Stimulated activated effector memory CD8-positive, alpha-beta T cell treated with anti-CD3 and anti-CD28 coated beads, Interleukin-12 subunit alpha, Interleukin-12 subunit beta, amount 100 ng/mL, for 72 hours (primary cell): ENCODE measurements around the gene NOTCH2.

Experiments used
- ATAC-seq: fragments of 150-1000 bp; cut with Tn5 transposase; 2 replicates; pipeline ENCODE4 v1.10.0; 2021
- DNase-seq, 2 donors: peaks; one replicate each; pipeline ENCODE4 v3.0.0; 2021 to 2022; ENCODE audit warnings: low spot score in 2 of 2
- H3K27ac Mint-ChIP-seq: one replicate; pipeline ENCODE4 v1.8.0; 2022; ENCODE audit warnings: mild to moderate bottlenecking, mixed read lengths
- H3K36me3 Mint-ChIP-seq: one replicate; pipeline ENCODE4 v1.8.0; 2022; ENCODE audit warnings: mild to moderate bottlenecking, mixed read lengths
- H3K4me1 Mint-ChIP-seq: one replicate; pipeline ENCODE4 v1.8.0; 2022; ENCODE audit warnings: mixed read lengths
- H3K4me3 Mint-ChIP-seq: one replicate; pipeline ENCODE4 v1.8.0; 2022; ENCODE audit warnings: mild to moderate bottlenecking, mixed read lengths
- H3K9me3 Mint-ChIP-seq: one replicate; pipeline ENCODE4 v1.8.0; 2022; ENCODE audit warnings: mixed read lengths

The NOTCH2 gene

DNA sequence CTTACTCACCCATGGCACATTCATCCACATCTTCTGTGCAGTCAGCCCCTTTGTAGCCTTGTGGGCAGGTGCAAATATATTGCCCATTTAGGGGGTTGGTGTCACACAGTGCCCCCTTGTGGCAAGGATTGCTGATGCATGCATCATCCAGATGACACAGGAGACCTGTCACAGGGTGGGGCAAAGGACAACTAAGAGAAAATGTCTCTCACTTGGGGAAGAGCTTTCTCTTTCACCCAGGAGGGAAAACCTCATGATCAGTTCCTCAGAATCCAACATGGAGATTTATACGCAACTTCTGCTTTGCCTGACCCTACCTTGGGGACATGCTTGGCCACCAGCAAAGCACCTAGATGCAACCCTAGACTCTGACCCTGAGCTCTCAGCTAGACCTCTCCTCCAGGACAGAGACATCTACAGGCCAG, 101.4 kb downstream of the NOTCH2 start:
- Mint-ChIP-seq H3K9me3 (no peaks in the 10 kb centered on the region), H3K27ac (no peak overlapping the region), H3K36me3 (peaks cover 72% of the 10 kb centered on the region), H3K4me1 (peaks cover 15% of the 10 kb centered on the region), H3K4me3 (no peak overlapping the region)
- peak; percentile 98 for ATAC-seq
- peak; percentile 64 to 90 for DNase-seq

DNA sequence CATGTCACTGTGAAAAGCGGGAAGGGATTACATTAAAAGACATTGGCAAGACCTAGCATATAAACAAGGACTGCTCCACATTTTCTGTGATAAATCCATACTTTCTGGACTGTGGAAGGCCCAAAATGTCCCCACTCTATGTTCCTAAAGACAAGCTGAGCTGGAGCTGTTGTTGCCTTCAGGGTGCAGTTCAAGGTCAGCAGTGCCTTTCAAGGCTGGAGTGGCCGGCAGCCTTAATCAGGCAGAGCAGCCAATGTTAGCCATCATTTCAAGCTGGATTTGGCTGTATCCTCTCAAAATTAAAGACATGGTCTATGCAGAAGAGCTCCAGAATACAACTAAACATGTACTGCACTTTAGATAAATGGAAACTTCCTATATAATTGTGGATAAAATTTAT, 102.8 kb downstream of the NOTCH2 start:
- peaks cover 76% of the 10 kb centered on the region for H3K36me3 Mint-ChIP-seq

DNA sequence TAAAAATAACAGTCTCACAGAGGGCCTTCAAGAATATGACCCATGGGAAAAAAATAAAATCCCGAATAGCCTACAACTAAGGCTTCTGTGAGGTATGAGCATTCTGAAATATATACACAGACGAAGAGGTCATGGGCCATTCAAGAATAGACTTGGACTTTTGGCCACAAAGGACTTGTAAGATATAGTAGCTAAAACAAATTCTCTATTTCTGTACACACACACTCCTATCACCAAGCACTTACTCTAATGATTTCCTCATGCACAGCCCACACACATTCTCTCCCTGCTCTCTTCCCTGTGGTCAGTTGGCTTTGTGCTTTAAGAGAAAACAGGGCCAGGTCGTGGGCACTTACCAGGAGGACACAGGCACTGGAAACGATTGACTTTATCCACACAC, 103.4 kb downstream of the NOTCH2 start:
- ATAC-seq (no peak), DNase-seq (no peak)
- H3K9me3 Mint-ChIP-seq: no peaks in the 10 kb centered on the region
- peaks cover 72% of the 10 kb centered on the region for H3K36me3 Mint-ChIP-seq
- H3K4me3 Mint-ChIP-seq: no peak overlapping the region
- peaks cover 6% of the 10 kb centered on the region for H3K4me1 Mint-ChIP-seq
- no peak overlapping the region for H3K27ac Mint-ChIP-seq

More for the DNA sequence above, 102.8 kb downstream of the NOTCH2 start:
- ATAC-seq: no peak
- no peaks in the 10 kb centered on the region for H3K9me3 Mint-ChIP-seq
- peaks cover 11% of the 10 kb centered on the region for H3K4me1 Mint-ChIP-seq
- H3K4me3 Mint-ChIP-seq: no peak overlapping the region
- DNase-seq: no peak
- no peak overlapping the region for H3K27ac Mint-ChIP-seq

DNA sequence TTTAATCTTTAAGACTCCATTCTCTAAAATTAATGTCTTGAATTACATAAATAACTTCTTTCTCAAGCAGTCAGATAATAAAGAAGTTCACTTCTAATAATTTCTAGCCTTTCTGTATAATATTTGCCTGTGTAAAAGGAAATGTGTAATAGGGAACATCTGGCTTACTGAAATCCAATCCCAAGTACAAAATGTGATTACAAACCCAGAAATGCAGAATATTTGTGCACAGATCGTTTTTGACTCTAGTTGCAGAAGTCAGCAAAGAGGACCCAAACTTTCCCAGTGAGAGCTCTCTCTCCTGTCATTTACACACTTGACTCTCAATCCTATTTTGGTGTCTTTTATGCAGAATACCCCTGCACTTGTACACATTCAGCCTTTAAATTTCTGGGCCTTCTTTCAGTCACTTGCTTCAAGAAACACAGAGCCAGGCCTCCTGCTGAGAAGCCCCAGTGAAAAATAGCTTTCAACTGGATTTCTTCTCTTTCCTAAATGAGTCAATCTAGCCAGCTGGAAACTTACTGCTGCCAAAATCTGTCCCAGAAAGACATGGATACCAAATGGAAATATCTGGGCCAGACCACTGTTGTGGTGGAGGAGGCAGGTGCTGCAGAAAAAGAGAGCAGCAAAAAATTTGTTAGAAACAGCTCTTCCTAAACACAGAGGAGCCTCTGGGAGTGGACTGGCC, 104.6 kb downstream of the NOTCH2 start:
- ATAC-seq (no peak), DNase-seq (peak in 1 of 2 donors; percentile 32)
- Mint-ChIP-seq H3K4me3 (no peak overlapping the region), H3K36me3 (peaks cover 78% of the 10 kb centered on the region), H3K4me1 (peaks cover 6% of the 10 kb centered on the region), H3K9me3 (no peaks in the 10 kb centered on the region), H3K27ac (no peak overlapping the region)

DNA sequence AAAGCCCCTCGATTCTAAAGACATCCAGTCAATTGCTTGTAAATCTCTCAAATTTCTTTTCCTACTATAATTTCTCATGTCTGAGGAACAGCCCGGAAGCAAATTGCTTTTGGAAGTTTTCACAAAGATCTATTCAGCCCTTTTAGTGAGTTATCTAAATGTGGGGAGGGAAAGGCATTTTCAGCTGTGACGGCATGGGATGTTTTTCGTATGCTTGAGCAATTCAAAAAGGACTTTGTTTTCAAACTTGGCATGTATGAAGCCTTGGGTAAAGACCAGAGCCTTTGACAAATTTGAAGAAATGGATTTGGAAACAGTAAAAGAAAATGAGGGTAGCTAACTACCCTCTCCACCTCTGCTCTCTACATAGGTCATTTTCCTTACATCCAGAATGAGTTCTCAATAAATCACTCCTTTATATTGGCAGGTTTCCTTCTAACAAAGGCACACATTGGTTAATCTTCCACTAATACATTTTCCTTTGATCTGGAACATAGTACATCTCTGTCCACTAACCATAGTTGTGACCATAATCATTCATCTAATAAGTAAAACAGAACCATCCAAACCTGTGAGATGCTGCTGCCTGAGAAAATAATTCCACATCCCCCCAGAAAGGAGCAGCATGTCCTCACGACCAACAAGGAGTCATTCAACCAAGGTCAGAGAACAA, 107.0 kb downstream of the NOTCH2 start:
- ATAC-seq (no peak), DNase-seq (no peak)
- Mint-ChIP-seq H3K4me3 (no peak overlapping the region), H3K27ac (peak overlapping the region; percentile 71), H3K4me1 (no peaks in the 10 kb centered on the region), H3K9me3 (no peaks in the 10 kb centered on the region), H3K36me3 (peaks cover 75% of the 10 kb centered on the region)

DNA sequence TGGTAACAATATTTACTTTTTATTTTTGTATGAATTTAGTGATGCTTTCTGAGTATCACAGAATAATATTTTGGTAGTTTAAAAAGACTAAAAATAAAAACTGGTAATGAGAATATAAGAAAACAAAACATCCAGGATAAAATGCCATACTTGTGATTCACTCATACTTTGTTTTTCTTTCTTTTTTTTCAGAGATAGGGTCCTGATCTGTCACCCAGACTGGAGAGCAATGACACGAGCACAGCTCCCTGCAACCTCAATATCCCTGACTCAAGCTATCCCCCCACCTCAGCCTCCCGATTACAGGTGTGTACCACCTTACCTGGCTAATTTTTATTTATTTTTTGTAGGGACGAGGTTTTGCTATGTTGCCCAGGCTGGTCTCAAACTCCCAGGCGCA, 109.0 kb downstream of the NOTCH2 start:
- Mint-ChIP-seq H3K4me3 (no peak overlapping the region), H3K9me3 (no peaks in the 10 kb centered on the region), H3K36me3 (peaks cover 55% of the 10 kb centered on the region), H3K4me1 (no peaks in the 10 kb centered on the region), H3K27ac (no peak overlapping the region)
- no peak for DNase-seq
- no peak for ATAC-seq

DNA sequence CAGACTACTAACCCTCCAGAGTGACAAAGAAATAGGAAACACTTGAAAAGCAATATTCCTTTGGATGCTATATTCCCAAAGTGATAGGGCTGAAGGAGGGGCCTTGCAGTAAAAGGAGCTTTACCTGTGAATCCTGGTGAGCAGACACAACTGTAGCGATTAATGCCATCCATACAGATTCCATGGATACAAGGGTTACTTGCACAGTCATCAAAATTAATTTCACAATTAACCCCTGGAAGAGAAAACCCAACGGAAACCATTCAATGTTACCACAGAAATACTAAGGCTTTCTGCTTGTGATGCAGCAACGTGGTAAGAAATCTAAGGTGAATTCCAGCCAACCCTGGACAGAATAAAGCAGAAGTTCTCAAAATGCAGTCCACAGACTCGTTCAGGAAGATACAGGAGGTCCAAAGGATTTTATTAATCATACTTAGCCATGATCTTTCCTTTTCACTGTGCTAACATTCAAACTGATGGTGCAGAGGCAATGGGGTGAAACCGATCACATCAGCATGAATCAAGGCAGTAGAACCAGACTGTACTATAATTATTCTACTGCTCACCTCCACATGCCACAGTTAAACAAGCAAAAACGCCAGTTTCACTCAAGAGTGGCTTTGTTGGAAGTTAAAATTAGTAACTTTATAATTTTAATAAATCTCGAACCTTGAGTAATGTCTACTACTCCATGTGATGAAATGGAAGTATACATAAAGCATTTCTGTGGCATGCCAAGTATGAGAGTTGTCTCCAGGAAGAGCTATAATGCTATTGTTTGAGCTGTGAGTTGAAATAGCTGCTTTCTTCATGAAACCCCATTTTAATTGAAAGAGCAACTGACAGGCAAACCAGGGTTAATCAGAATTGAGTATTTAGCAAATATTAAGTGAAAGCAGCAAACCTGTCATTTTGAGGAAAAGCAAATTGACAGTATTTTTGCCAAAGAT, 109.9 kb downstream of the NOTCH2 start:
- Mint-ChIP-seq H3K36me3 (peaks cover 54% of the 10 kb centered on the region), H3K9me3 (no peaks in the 10 kb centered on the region), H3K4me3 (no peak overlapping the region), H3K4me1 (peaks cover 6% of the 10 kb centered on the region), H3K27ac (peak overlapping the region; percentile 17)
- ATAC-seq (no peak), DNase-seq (no peak)

DNA sequence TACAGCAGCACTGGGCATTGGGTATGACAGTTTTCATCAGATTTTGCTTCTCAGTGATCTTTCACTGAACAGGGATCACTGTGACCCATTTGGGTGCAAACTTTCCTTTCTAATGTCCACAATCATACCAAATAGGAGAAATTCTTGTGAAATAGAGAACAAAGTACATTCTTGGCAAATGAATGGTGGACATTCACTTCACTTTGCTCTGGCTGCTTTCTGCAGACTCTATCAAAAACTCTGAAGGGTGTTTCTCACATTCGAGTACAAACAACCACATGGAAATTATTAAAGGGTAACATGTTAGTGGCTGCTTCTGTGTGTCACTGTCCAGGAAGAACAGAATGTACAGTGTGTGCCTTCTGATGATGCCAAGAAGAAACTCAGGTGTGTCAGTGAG, 111.2 kb downstream of the NOTCH2 start:
- DNase-seq: no peak
- Mint-ChIP-seq H3K9me3 (no peaks in the 10 kb centered on the region), H3K4me3 (no peak overlapping the region), H3K4me1 (peaks cover 13% of the 10 kb centered on the region), H3K36me3 (peaks cover 54% of the 10 kb centered on the region), H3K27ac (no peak overlapping the region)
- no peak for ATAC-seq

DNA sequence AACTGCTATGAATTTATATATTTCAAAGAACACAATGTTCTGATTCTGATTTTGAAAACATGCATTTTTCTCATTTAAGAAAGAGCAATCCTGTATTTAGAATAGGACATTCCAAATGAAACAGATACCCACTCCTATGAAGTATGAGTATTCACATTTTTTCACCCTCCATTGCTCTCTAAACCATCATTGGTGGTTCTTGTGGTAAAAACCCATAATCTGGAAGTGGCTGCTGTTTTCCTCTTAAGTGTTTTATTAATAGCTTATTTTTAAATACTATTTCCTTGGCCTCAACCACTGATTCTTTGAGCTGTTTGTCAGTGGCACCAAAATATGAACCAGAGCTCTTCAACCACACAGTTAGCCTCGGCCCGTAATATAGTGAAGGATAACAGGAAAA, 113.2 kb downstream of the NOTCH2 start:
- ATAC-seq: no peak
- H3K27ac Mint-ChIP-seq: no peak overlapping the region

DNA sequence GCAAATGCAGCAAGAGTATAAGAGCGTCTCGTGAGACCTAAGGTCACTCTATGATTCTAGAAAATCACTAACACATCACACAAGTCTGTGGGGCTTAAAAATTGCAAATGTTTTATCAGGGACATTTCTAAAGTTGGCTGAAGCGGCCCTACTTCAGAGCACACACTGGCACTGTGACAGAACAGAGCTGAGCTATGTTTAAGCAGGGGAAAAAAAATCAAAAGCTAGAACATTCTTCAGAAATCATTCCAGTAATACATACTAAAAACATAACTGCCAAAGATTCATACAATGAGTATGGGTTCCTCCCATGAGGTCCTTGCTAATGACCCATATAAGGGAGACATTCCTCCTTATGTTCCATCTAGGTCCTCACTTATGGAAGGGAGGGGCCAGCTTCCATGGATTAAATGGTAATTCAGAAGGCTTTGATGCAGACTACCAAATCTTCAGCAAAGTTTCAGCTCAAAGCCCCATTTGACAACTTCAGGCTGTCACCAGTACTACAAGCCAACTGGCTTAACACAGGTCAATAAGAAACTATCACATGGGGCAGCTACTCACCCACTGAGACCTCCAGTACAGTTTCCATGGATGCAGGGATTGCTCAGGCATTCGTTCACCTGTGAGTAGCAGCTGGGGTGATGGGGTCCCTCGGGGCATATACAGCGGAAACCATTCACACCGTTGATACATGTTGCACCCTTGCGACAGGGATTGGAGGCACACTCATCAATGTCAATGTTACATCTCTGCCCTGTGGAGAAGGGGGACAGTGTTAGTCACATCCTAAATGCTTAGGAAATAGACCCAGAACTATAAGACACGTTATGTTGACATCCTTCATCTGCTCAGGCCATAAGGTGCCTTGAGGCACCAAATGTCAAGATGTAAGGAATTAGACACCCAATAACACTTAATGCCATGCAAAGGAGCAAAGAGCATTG, 114.7 kb downstream of the NOTCH2 start:
- DNase-seq (peak in 1 of 2 donors; percentile 54), ATAC-seq (peak; percentile 57)
- Mint-ChIP-seq H3K9me3 (no peaks in the 10 kb centered on the region), H3K4me1 (peaks cover 14% of the 10 kb centered on the region), H3K36me3 (peaks cover 69% of the 10 kb centered on the region), H3K4me3 (no peak overlapping the region), H3K27ac (no peak overlapping the region)

More for the DNA sequence above, 113.2 kb downstream of the NOTCH2 start:
- Mint-ChIP-seq H3K4me1 (peaks cover 14% of the 10 kb centered on the region), H3K9me3 (no peaks in the 10 kb centered on the region), H3K36me3 (peaks cover 60% of the 10 kb centered on the region), H3K4me3 (no peak overlapping the region)
- DNase-seq: no peak

DNA sequence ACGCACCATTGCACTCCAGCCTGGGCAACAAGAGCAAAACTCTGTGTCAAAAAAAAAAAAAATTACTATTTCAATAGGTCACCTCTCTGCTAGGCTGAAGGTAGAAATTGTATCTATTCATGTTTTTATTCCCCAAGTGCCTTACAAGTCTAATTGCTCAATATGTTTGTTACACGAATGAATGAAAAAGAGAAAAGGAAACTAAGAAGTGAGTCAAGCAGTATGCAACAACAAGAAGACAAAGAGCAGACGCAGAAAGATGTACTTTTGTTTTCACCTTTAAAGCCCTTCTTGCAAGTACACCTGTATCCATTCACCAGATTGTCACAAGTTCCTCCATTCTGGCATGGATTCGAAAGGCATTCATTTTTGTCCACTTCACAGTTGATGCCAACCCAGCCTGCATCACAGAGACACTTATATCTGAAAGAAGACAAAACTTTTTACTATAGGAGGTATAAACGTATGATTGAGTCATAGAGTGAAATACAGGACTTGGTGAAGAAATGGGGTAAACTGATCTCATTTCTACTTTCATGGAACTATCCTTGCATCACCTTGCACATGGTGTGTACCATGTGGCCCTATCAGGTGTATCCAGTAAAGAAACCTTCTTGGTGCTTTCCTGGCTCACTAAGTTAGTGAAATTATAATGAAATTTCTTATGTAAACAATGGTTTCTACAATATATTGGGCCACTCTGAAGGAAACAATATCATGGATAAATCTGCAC, 116.0 kb downstream of the NOTCH2 start:
- DNase-seq: no peak
- peaks cover 70% of the 10 kb centered on the region for H3K36me3 Mint-ChIP-seq
- no peaks in the 10 kb centered on the region for H3K9me3 Mint-ChIP-seq
- no peak overlapping the region for H3K27ac Mint-ChIP-seq
- peaks cover 14% of the 10 kb centered on the region for H3K4me1 Mint-ChIP-seq
- H3K4me3 Mint-ChIP-seq: no peak overlapping the region
- ATAC-seq: peak; percentile 45

DNA sequence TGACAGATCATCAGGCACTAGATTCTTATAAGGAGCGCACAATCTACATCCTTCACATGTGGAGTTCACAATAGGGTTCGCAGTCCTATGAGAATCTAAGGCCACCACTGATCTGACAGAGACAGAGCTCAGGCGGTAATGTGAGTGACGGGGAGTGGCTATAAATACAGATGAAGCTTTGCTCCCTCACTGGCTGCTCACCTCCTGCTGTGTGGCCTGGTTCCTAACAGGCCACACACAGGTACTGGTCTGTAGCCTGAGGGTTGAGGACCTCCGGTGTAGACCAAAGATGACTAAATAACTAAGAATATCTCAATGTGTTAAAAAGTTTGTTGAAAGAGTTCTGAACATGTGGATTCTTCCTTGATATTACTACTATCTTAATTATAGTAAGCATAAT, 117.0 kb downstream of the NOTCH2 start:
- Mint-ChIP-seq H3K36me3 (peaks cover 75% of the 10 kb centered on the region), H3K27ac (no peak overlapping the region)
- no peak for ATAC-seq

DNA sequence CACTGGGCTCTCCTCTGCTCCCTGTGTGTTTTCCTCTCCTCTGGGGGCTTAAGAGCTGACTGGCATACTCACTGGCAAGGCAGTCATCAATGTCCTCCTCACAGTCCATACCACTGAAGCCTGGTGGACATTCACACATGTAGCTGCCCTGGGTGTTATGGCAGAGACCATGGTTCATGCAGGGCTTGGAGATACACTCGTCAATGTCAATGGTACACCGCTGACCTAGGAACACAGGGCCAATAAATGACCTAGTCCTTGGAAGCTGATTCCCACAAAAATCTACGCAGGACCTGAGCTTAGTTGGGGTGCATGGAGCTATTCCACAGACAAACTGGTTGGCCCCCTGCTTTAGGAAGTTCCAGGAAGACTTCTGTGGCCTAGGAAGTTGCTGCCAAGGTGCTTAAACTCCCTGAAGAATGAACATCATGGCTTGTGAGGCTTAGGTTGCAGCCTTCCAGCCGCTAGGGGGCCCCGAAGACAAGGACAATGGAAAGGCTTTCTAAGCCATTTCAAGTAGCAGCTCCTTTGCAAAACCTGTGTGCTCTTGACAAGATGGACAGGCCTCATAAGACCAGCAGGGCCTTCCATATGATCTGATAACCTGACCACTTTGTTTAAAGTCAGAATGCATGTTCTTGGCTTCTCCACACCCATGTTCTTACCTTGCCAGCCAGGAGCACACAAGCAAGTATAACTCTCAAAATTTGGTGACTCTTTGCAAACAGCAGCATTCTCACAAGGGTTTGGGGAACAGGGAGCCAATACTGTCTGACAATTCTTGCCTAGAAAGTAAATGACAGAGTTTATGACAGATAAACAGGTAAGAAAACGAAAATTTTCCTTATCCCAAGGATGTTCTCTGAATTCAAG, 120.9 kb downstream of the NOTCH2 start:
- Mint-ChIP-seq H3K36me3 (peaks cover 72% of the 10 kb centered on the region), H3K4me1 (peaks cover 4% of the 10 kb centered on the region), H3K27ac (no peak overlapping the region), H3K9me3 (no peaks in the 10 kb centered on the region), H3K4me3 (no peak overlapping the region)
- ATAC-seq (peak; percentile 74), DNase-seq (peak; percentile 54 to 81)

More for the DNA sequence above, 117.0 kb downstream of the NOTCH2 start:
- Mint-ChIP-seq H3K4me1 (peaks cover 14% of the 10 kb centered on the region), H3K9me3 (no peaks in the 10 kb centered on the region), H3K4me3 (no peak overlapping the region)
- DNase-seq: no peak
